ENCODE measurements around the gene GALNT13.

Gene GALNT13

GRCh38 chr2:154443919-154444318 is 572.2 kb downstream of the GALNT13 start:
- Histone ChIP-seq H3K23ac (ENCODE audit: low read depth, low read length, poor library complexity) (no peak overlapping the region), H4K91ac (ENCODE audit: low read depth, low read length, poor library complexity) (no peak overlapping the region), H2BK120ac (ENCODE audit: low read depth, low read length) (no peak overlapping the region), H3K18ac (ENCODE audit: low read length) (no peak overlapping the region), H2AFZ (ENCODE audit: low read length) (no peak overlapping the region), H3K9me3 (replicated peaks in 1 of 2; ENCODE audit: control insufficient read depth in 2 of 2, insufficient read depth in 1 of 2, low read depth in 1 of 2, low read length in 2 of 2) (no peaks in the 10 kb centered on the region), H2BK15ac (ENCODE audit: low read length) (no peak overlapping the region), H3K36me3 (replicated peaks in 1 of 2; ENCODE audit: control insufficient read depth in 2 of 2, insufficient read depth in 2 of 2, low read length in 2 of 2) (no peaks in the 10 kb centered on the region), H3K4me3 (ENCODE audit: low read length in 2 of 2) (no peak overlapping the region), H3K14ac (ENCODE audit: low read length) (no peak overlapping the region), H2BK5ac (ENCODE audit: low read length) (no peak overlapping the region), H3K79me1 (ENCODE audit: low read depth, low read length) (no peaks in the 10 kb centered on the region), H2BK12ac (ENCODE audit: low read length) (no peak overlapping the region), H2AK5ac (ENCODE audit: low read depth, low read length) (no peak overlapping the region), H4K8ac (ENCODE audit: low read depth, low read length) (no peak overlapping the region), H3K4me2 (ENCODE audit: insufficient read depth, low read length, poor library complexity, severe bottlenecking) (no peak overlapping the region), H3K4ac (ENCODE audit: low read length) (no peak overlapping the region), H3K27ac (replicated peaks; ENCODE audit: low read length) (no peak overlapping the region), H3K27me3 (ENCODE audit: control insufficient read depth in 3 of 3, insufficient read depth in 3 of 3, low read depth in 1 of 3, low read length in 3 of 3) (no peaks in the 10 kb centered on the region), H3K9ac (ENCODE audit: low read depth, low read length, poor library complexity) (no peak overlapping the region), H3K4me1 (ENCODE audit: control insufficient read depth in 2 of 2, insufficient read depth in 1 of 2, low read depth in 1 of 2, low read length in 2 of 2) (no peaks in the 10 kb centered on the region)
- DNase-seq (ENCODE audit: low spot score) = no peak

DNA sequence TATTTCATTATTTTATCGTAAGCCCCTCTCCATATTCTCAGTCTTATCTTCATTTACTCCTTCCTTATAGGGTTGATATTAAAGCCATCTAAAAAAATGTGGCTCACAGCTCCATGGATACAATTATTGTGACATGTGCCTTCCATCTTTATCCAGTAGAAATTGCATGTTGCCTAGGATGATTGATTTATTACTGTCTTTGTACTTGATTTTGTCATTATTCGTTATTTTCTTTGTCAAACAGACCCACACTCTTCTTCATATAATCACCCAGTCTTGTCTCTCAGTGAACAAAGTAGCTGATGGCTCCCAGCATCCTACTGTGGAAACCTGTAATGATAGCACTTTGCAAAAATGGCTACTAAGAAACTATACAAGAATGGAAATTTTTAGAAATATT is 574.6 kb downstream of the GALNT13 start:
- no peak overlapping the region for H4K8ac ChIP-seq (ENCODE audit: low read depth, low read length)
- H3K79me1 ChIP-seq (ENCODE audit: low read depth, low read length) = no peaks in the 10 kb centered on the region
- H3K9me3 ChIP-seq (replicated peaks in 1 of 2; ENCODE audit: control insufficient read depth in 2 of 2, insufficient read depth in 1 of 2, low read depth in 1 of 2, low read length in 2 of 2) = no peaks in the 10 kb centered on the region
- no peak overlapping the region for H2BK15ac ChIP-seq (ENCODE audit: low read length)
- H2BK5ac ChIP-seq (ENCODE audit: low read length) = no peak overlapping the region
- no peak overlapping the region for H4K91ac ChIP-seq (ENCODE audit: low read depth, low read length, poor library complexity)
- no peak overlapping the region for H3K4ac ChIP-seq (ENCODE audit: low read length)
- no peak overlapping the region for H2AFZ ChIP-seq (ENCODE audit: low read length)
- WGBS, 2 donors (ENCODE audit: extremely low coverage in 2 of 2, insufficient read length in 2 of 2, insufficient replicate concordance in 1 of 2) = no CpG with 5 or more reads among the region's 2 CpGs
- H3K27me3 ChIP-seq (ENCODE audit: control insufficient read depth in 3 of 3, insufficient read depth in 3 of 3, low read depth in 1 of 3, low read length in 3 of 3) = no peaks in the 10 kb centered on the region
- H2BK120ac ChIP-seq (ENCODE audit: low read depth, low read length) = no peak overlapping the region
- no peak overlapping the region for H3K14ac ChIP-seq (ENCODE audit: low read length)
- no peak for DNase-seq (ENCODE audit: low spot score)
- no peaks in the 10 kb centered on the region for H3K4me1 ChIP-seq (ENCODE audit: control insufficient read depth in 2 of 2, insufficient read depth in 1 of 2, low read depth in 1 of 2, low read length in 2 of 2)
- no peaks in the 10 kb centered on the region for H3K36me3 ChIP-seq (replicated peaks in 1 of 2; ENCODE audit: control insufficient read depth in 2 of 2, insufficient read depth in 2 of 2, low read length in 2 of 2)
- H2BK12ac ChIP-seq (ENCODE audit: low read length) = no peak overlapping the region
- H3K23ac ChIP-seq (ENCODE audit: low read depth, low read length, poor library complexity) = no peak overlapping the region
- no peak overlapping the region for H3K4me3 ChIP-seq (ENCODE audit: low read length in 2 of 2)
- no peak overlapping the region for H3K18ac ChIP-seq (ENCODE audit: low read length)
- H3K9ac ChIP-seq (ENCODE audit: low read depth, low read length, poor library complexity) = no peak overlapping the region
- H3K27ac ChIP-seq (replicated peaks; ENCODE audit: low read length) = no peak overlapping the region
- H2AK5ac ChIP-seq (ENCODE audit: low read depth, low read length) = no peak overlapping the region
- H3K4me2 ChIP-seq (ENCODE audit: insufficient read depth, low read length, poor library complexity, severe bottlenecking) = no peak overlapping the region

DNA sequence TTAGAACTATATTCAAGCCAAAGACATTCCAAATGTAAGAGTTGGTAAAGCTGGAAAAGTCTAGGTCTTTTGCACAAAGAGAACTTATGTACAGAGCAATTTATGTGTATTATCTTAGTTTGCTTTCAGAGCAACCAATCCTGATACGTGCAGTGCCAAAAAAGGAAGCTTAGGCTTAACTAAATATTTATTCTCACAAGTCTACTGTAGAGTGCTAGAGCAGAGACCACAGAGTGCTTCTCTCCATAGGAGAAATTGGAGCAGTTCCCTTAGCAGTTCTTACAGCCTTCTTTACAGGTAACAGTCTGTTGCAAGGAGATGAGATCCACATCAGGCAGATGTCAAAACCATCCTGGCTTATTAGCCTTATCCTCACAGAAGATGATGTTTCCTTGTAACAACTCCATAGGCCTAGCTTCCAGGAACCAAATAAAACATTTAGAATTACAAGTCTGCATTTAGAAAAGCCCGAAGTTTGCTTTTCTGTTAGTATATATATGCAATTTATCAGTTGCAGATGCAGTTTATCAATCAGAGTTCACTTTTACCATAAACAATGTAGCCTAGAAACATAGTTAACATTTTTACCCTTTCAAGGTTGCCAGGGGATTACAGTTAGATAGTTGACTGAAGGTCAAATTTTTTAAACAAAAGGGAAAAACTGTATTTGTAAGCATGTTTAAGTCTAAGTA is 576.2 kb downstream of the GALNT13 start:
- H3K27me3 ChIP-seq (ENCODE audit: control insufficient read depth in 3 of 3, insufficient read depth in 3 of 3, low read depth in 1 of 3, low read length in 3 of 3) = no peaks in the 10 kb centered on the region
- H4K8ac ChIP-seq (ENCODE audit: low read depth, low read length) = no peak overlapping the region
- no peak overlapping the region for H3K9ac ChIP-seq (ENCODE audit: low read depth, low read length, poor library complexity)
- H3K36me3 ChIP-seq (replicated peaks in 1 of 2; ENCODE audit: control insufficient read depth in 2 of 2, insufficient read depth in 2 of 2, low read length in 2 of 2) = no peaks in the 10 kb centered on the region
- H3K27ac ChIP-seq (replicated peaks; ENCODE audit: low read length) = no peak overlapping the region
- H3K4me1 ChIP-seq (ENCODE audit: control insufficient read depth in 2 of 2, insufficient read depth in 1 of 2, low read depth in 1 of 2, low read length in 2 of 2) = no peaks in the 10 kb centered on the region
- H2AFZ ChIP-seq (ENCODE audit: low read length) = no peak overlapping the region
- H2BK15ac ChIP-seq (ENCODE audit: low read length) = no peak overlapping the region
- no peak overlapping the region for H2AK5ac ChIP-seq (ENCODE audit: low read depth, low read length)
- no peak overlapping the region for H3K23ac ChIP-seq (ENCODE audit: low read depth, low read length, poor library complexity)
- H3K4ac ChIP-seq (ENCODE audit: low read length) = no peak overlapping the region
- WGBS, 2 donors (ENCODE audit: extremely low coverage in 2 of 2, insufficient read length in 2 of 2, insufficient replicate concordance in 1 of 2) = no CpG with 5 or more reads among the region's 2 CpGs
- no peak overlapping the region for H3K4me3 ChIP-seq (ENCODE audit: low read length in 2 of 2)
- H2BK12ac ChIP-seq (ENCODE audit: low read length) = no peak overlapping the region
- no peak overlapping the region for H2BK5ac ChIP-seq (ENCODE audit: low read length)
- H2BK120ac ChIP-seq (ENCODE audit: low read depth, low read length) = no peak overlapping the region
- H3K79me1 ChIP-seq (ENCODE audit: low read depth, low read length) = no peaks in the 10 kb centered on the region
- no peak overlapping the region for H3K18ac ChIP-seq (ENCODE audit: low read length)
- H3K4me2 ChIP-seq (ENCODE audit: insufficient read depth, low read length, poor library complexity, severe bottlenecking) = no peak overlapping the region
- no peak overlapping the region for H4K91ac ChIP-seq (ENCODE audit: low read depth, low read length, poor library complexity)
- no peak overlapping the region for H3K14ac ChIP-seq (ENCODE audit: low read length)
- no peaks in the 10 kb centered on the region for H3K9me3 ChIP-seq (replicated peaks in 1 of 2; ENCODE audit: control insufficient read depth in 2 of 2, insufficient read depth in 1 of 2, low read depth in 1 of 2, low read length in 2 of 2)
- no peak for DNase-seq (ENCODE audit: low spot score)

DNA sequence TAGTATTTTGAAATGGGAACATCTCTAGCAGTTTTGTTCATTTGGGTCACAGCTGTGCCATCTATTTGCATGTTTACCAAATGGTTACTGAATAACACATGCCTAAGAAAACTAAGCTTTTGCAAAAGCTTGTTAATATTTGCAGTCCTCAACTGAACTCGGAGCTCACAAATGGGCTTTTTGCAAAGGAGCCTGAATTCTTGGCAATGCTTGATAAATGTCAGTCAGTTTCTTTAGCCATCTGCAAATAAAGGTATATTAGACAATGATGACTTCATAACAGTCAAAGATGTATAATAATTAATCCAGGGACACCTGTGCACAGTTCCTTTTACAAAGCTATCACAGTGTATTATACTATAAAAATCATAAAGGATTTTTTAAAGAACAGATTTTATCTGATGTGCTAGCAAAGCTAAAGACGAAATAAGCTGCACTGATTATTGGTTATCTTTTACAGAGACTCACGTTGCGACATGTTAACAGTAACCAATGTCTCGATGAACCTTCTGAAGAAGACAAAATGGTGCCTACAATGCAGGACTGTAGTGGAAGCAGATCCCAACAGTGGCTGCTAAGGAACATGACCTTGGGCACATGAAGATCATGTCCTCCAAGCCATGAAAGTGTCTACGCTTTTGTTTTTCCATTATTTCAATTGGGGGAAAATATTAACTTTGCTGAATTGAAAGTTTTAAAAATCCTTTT is 578.4 kb downstream of the GALNT13 start:
- H3K4me2 ChIP-seq (ENCODE audit: insufficient read depth, low read length, poor library complexity, severe bottlenecking) = no peak overlapping the region
- no peak overlapping the region for H3K23ac ChIP-seq (ENCODE audit: low read depth, low read length, poor library complexity)
- no CpG with 5 or more reads among the region's 6 CpGs for WGBS, 2 donors (ENCODE audit: extremely low coverage in 2 of 2, insufficient read length in 2 of 2, insufficient replicate concordance in 1 of 2)
- no peak overlapping the region for H2BK12ac ChIP-seq (ENCODE audit: low read length)
- no peak overlapping the region for H2AFZ ChIP-seq (ENCODE audit: low read length)
- H3K27ac ChIP-seq (replicated peaks; ENCODE audit: low read length) = no peak overlapping the region
- no peak overlapping the region for H3K4me3 ChIP-seq (ENCODE audit: low read length in 2 of 2)
- no peak overlapping the region for H3K4ac ChIP-seq (ENCODE audit: low read length)
- no peak overlapping the region for H3K9ac ChIP-seq (ENCODE audit: low read depth, low read length, poor library complexity)
- no peak overlapping the region for H2BK15ac ChIP-seq (ENCODE audit: low read length)
- H3K27me3 ChIP-seq (ENCODE audit: control insufficient read depth in 3 of 3, insufficient read depth in 3 of 3, low read depth in 1 of 3, low read length in 3 of 3) = no peaks in the 10 kb centered on the region
- H3K9me3 ChIP-seq (replicated peaks in 1 of 2; ENCODE audit: control insufficient read depth in 2 of 2, insufficient read depth in 1 of 2, low read depth in 1 of 2, low read length in 2 of 2) = no peaks in the 10 kb centered on the region
- H3K14ac ChIP-seq (ENCODE audit: low read length) = no peak overlapping the region
- H3K36me3 ChIP-seq (replicated peaks in 1 of 2; ENCODE audit: control insufficient read depth in 2 of 2, insufficient read depth in 2 of 2, low read length in 2 of 2) = no peaks in the 10 kb centered on the region
- no peak for DNase-seq (ENCODE audit: low spot score)
- no peak overlapping the region for H3K18ac ChIP-seq (ENCODE audit: low read length)
- no peak overlapping the region for H4K91ac ChIP-seq (ENCODE audit: low read depth, low read length, poor library complexity)
- H4K8ac ChIP-seq (ENCODE audit: low read depth, low read length) = no peak overlapping the region
- no peaks in the 10 kb centered on the region for H3K4me1 ChIP-seq (ENCODE audit: control insufficient read depth in 2 of 2, insufficient read depth in 1 of 2, low read depth in 1 of 2, low read length in 2 of 2)
- H2BK5ac ChIP-seq (ENCODE audit: low read length) = no peak overlapping the region
- no peaks in the 10 kb centered on the region for H3K79me1 ChIP-seq (ENCODE audit: low read depth, low read length)
- H2BK120ac ChIP-seq (ENCODE audit: low read depth, low read length) = no peak overlapping the region
- H2AK5ac ChIP-seq (ENCODE audit: low read depth, low read length) = no peak overlapping the region
